Myocyte (in vitro differentiated cells): ENCODE measurements around the gene CLEC16A. TPM values are rescaled to one million over a fixed set of nuclear protein-coding genes. Genes with fewer than 3 reads are reported as not detected.
"Not testable (repeated sequence)": the region's sequence is repeated elsewhere in the genome, so short reads cannot be mapped to it uniquely, and the experiment has no call there.

Source experiments
- DNase-seq: peaks from one replicate; pipeline ENCODE4 v3.0.0-alpha.2; 2012; ENCODE audit warnings: low read depth
- total RNA-seq: library from RNA; depleted of rRNA; stranded (reverse); fragments of >200 nt; gene quantifications from 2 replicates; pipeline ENCODE4 v1.2.3, GENCODE V29; 2014

Gene CLEC16A
- total RNA-seq, 1 donor from 2014 or later: 20.7 TPM

- DNase-seq: not testable (repeated sequence)
Measured at GRCh38 chr16:10925285-10925684, 19.1 kb upstream of the CLEC16A start.

DNA sequence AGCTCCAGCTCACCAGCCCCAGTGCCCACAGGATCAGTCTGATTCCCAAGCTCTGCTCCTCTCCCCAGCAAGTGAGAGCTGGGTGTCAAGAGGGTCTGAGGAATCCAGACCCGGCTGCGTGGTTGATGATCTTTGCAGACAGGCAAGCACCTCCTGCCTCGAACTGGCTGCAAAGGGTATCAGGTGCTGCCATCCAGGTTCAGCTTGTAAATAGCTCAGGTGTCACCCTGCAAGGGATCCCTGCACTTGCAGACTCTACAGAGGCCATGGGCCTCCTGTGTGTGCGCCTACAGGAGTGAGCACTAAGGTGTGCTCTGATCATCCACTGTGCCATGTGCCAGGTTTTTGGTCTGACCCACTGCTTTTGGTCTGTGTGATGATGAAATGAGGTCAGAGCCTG, 18.3 kb upstream of the CLEC16A start:
- DNase-seq: no peak

- no peak for DNase-seq
Measured at GRCh38 chr16:10926867-10927266, 17.5 kb upstream of the CLEC16A start.

DNA sequence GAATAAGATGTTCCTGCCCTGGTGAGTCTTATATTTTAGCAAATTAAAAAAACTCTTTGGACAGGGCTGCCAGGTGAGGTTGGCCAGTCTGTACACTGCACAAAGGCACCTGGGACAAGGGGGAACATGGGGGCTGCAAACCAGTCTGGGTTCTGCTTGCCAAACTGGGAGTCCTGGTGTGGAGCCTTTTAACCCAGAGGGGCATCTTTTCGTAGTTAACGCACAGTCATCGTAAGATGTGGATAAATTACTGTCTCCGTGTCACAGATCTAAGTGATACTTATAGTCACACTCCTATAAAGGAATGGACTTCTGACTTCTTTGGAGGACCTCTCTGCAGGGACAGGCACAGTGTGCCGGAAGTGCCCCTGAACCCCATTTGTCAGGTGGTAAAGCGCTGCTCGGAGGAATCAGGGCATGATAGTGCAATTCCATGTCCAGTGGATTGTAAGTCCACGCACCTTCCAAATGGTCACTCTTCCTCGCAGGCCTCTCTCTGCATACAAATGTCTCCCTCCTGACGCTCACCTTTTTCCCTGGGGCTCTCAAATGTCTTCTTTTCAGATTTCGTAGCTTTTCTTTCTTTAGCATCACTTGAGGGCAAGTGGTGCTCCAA, 16.8 kb upstream of the CLEC16A start:
- no peak for DNase-seq

GRCh38 chr16:10929097-10929496, 15.3 kb upstream of the CLEC16A start:
- DNase-seq: not testable (repeated sequence)

GRCh38 chr16:10929853-10930754, 14.3 kb upstream of the CLEC16A start:
- DNase-seq: no peak

DNA sequence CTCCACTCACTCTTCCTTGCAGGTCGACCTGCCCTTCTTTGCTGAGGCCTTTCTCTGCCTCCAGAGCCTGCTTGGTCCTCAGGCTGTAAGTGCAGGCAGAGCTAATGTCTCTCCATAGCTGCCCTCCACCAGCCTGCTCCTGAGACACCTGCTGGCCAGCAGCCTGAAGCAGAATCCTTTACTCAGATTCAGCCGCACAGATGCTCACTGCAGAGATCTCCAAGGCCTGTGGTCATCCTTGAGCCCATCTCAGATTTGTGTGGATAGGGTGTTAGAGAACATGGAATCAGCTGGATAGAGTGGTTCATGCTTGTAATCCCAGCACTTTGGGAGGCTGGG, 13.6 kb upstream of the CLEC16A start:
- no peak for DNase-seq

- DNase-seq: no peak
Measured at GRCh38 chr16:10931134-10931533, 13.2 kb upstream of the CLEC16A start.

GRCh38 chr16:10931977-10932632, 12.3 kb upstream of the CLEC16A start:
- DNase-seq: no peak

GRCh38 chr16:10932959-10933710, 11.2 kb upstream of the CLEC16A start:
- no peak for DNase-seq

- DNase-seq: no peak
Measured at GRCh38 chr16:10933865-10934264, 10.5 kb upstream of the CLEC16A start.

GRCh38 chr16:10934325-10935107, 9.8 kb upstream of the CLEC16A start:
- DNase-seq: no peak

DNA sequence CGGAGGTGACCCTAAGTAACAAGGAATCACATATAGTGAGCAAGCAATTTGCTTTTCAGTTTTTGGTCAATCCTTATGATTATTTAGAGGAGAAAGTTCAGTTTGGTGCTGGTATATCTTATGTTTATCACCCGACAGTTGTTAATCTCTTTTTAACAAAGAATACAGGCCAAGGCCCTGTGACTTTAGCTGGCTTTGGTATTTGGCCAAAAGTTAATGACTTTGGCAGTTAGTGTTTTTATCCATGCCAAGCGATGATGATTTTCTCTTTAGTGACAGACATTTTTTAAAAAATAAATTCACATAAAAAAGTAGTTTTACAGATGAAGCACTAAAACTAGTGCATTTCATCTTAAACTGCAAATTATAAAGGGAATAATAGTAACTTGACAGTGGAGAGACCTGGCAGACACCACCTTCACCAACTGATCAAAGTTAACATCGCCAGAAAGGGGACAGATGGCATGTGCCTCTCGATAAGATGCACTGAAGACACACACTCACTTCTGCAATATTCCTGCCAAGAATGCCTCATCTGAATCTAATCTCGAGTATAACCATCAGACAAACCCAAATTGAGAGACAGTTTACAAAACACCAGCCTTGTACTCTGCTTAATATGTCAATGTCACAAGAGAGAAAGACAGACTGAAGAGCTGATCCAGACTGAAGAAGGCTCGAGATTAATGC, 9.0 kb upstream of the CLEC16A start:
- DNase-seq: no peak

- no peak for DNase-seq
Measured at GRCh38 chr16:10936272-10936984, 7.9 kb upstream of the CLEC16A start.

GRCh38 chr16:10937068-10937859, 7.1 kb upstream of the CLEC16A start:
- DNase-seq: no peak

GRCh38 chr16:10938321-10938720, 6.0 kb upstream of the CLEC16A start:
- no peak for DNase-seq

- no peak for DNase-seq
Measured at GRCh38 chr16:10938796-10939648, 5.3 kb upstream of the CLEC16A start.
